ENCODE data around the gene EFCAB13.
A peak's percentile ranks its signal among the peaks of the same experiment; 100 is the strongest.

Gene EFCAB13

GRCh38 chr17:47311420-47311819 is 12.3 kb upstream of the EFCAB13 start:
- TF ChIP-seq CTCF (IDR thresholded peaks at IDR 0.05; ENCODE audit: control insufficient read depth, insufficient read depth, low read depth, low read length, missing control alignments): no peak
- DNase-seq (ENCODE audit: low read depth): no peak
- no peak overlapping the region for H3K4me3 ChIP-seq (ENCODE audit: control insufficient read depth, low read depth, low read length)

GRCh38 chr17:47315451-47316266 is 8.1 kb upstream of the EFCAB13 start:
- DNase-seq (ENCODE audit: low read depth): no peak
- peak; percentile 69 for TF ChIP-seq CTCF (IDR thresholded peaks at IDR 0.05; ENCODE audit: control insufficient read depth, insufficient read depth, low read depth, low read length, missing control alignments)
- H3K4me3 ChIP-seq (ENCODE audit: control insufficient read depth, low read depth, low read length): no peak overlapping the region

- no peak overlapping the region for H3K4me3 ChIP-seq (ENCODE audit: control insufficient read depth, low read depth, low read length)
- no peak for DNase-seq (ENCODE audit: low read depth)
- TF ChIP-seq CTCF (IDR thresholded peaks at IDR 0.05; ENCODE audit: control insufficient read depth, insufficient read depth, low read depth, low read length, missing control alignments): no peak
These were observed 7.4 kb upstream of the EFCAB13 start for GRCh38 chr17:47316311-47316710.

GRCh38 chr17:47317119-47317518 is 6.6 kb upstream of the EFCAB13 start:
- no peak for DNase-seq (ENCODE audit: low read depth)
- TF ChIP-seq CTCF (IDR thresholded peaks at IDR 0.05; ENCODE audit: control insufficient read depth, insufficient read depth, low read depth, low read length, missing control alignments): no peak
- no peak overlapping the region for H3K4me3 ChIP-seq (ENCODE audit: control insufficient read depth, low read depth, low read length)

GRCh38 chr17:47318197-47318918 is 5.4 kb upstream of the EFCAB13 start:
- no peak for TF ChIP-seq CTCF (IDR thresholded peaks at IDR 0.05; ENCODE audit: control insufficient read depth, insufficient read depth, low read depth, low read length, missing control alignments)
- H3K4me3 ChIP-seq (ENCODE audit: control insufficient read depth, low read depth, low read length): no peak overlapping the region
- no peak for DNase-seq (ENCODE audit: low read depth)

- no peak overlapping the region for H3K4me3 ChIP-seq (ENCODE audit: control insufficient read depth, low read depth, low read length)
- DNase-seq (ENCODE audit: low read depth): no peak
- TF ChIP-seq CTCF (IDR thresholded peaks at IDR 0.05; ENCODE audit: control insufficient read depth, insufficient read depth, low read depth, low read length, missing control alignments): no peak
These were observed 2.8 kb upstream of the EFCAB13 start for GRCh38 chr17:47320879-47321502.

All from AG09309 (cell line).